ENCODE measurements around the gene DLG2.
"Not testable (repeated sequence)": the region's sequence is repeated elsewhere in the genome, so short reads cannot be mapped to it uniquely, and the experiment has no call there.

Gene DLG2

GRCh38 chr11:85606237-85606636, 20.9 kb downstream of the DLG2 start:
- H3K9ac ChIP-seq (ENCODE audit: low read length); H2AFZ ChIP-seq (ENCODE audit: low read length); DNase-seq; H3K4me2 ChIP-seq (ENCODE audit: low read depth, low read length); H3K9me3 ChIP-seq (replicated peaks; ENCODE audit: insufficient read depth, low read length); H3K36me3 ChIP-seq (replicated peaks; ENCODE audit: insufficient read depth, low read length); H3K27ac ChIP-seq (ENCODE audit: low read length); H3K9me2 ChIP-seq (replicated peaks; ENCODE audit: insufficient read depth, low read length); H4K20me1 ChIP-seq (ENCODE audit: insufficient read depth, low read length); H3F3A ChIP-seq (ENCODE audit: insufficient read depth, low read length); H3K4me1 ChIP-seq (ENCODE audit: low read length); H3K79me2 ChIP-seq (ENCODE audit: low read length); H3K27me3 ChIP-seq (replicated peaks; ENCODE audit: insufficient read depth, low read length); H3K4me3 ChIP-seq (ENCODE audit: low read length): not testable (repeated sequence)

DNA sequence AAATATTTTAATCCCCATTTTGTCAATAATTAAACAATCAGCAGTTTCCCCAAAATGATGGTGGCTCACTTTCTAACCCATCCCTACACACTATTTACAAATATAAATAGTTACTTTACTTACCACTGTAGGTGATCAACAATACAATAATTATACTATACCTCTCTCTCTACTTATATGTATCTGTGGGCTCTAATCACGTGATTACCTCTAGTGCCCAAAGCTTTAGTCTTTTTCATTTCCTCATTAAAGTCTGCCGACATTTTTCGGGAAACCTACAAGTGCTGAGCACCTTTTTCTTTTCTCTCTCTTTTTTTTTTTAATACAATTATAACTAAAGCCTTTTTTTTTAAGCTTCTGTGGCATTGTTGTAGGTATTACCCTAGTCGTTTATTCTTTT, 23.9 kb downstream of the DLG2 start:
- no peak overlapping the region for H3K9ac ChIP-seq (ENCODE audit: low read length)
- H3K4me1 ChIP-seq (ENCODE audit: low read length): peaks cover 7% of the 10 kb centered on the region; the same call in 1 of the 2 replicates
- no peak overlapping the region for H3K4me2 ChIP-seq (ENCODE audit: low read depth, low read length)
- no peaks in the 10 kb centered on the region for H3K79me2 ChIP-seq (ENCODE audit: low read length)
- no peak for DNase-seq
- no peaks in the 10 kb centered on the region for H4K20me1 ChIP-seq (ENCODE audit: insufficient read depth, low read length)
- H3K9me2 ChIP-seq (replicated peaks; ENCODE audit: insufficient read depth, low read length): no peaks in the 10 kb centered on the region
- H3K4me3 ChIP-seq (ENCODE audit: low read length): no peak overlapping the region
- no peaks in the 10 kb centered on the region for H3K9me3 ChIP-seq (replicated peaks; ENCODE audit: insufficient read depth, low read length)
- TF ChIP-seq CTCF (IDR thresholded peaks at IDR 0.05; ENCODE audit: low read length) (no peak), EZH2phosphoT487 (IDR thresholded peaks at IDR 0.05; ENCODE audit: low read length) (no peak)
- no peaks in the 10 kb centered on the region for H3F3A ChIP-seq (ENCODE audit: insufficient read depth, low read length)
- no peak overlapping the region for H2AFZ ChIP-seq (ENCODE audit: low read length)
- H3K27me3 ChIP-seq (replicated peaks; ENCODE audit: insufficient read depth, low read length): no peaks in the 10 kb centered on the region
- no peaks in the 10 kb centered on the region for H3K36me3 ChIP-seq (replicated peaks; ENCODE audit: insufficient read depth, low read length)
- no peak overlapping the region for H3K27ac ChIP-seq (ENCODE audit: low read length)

DNA sequence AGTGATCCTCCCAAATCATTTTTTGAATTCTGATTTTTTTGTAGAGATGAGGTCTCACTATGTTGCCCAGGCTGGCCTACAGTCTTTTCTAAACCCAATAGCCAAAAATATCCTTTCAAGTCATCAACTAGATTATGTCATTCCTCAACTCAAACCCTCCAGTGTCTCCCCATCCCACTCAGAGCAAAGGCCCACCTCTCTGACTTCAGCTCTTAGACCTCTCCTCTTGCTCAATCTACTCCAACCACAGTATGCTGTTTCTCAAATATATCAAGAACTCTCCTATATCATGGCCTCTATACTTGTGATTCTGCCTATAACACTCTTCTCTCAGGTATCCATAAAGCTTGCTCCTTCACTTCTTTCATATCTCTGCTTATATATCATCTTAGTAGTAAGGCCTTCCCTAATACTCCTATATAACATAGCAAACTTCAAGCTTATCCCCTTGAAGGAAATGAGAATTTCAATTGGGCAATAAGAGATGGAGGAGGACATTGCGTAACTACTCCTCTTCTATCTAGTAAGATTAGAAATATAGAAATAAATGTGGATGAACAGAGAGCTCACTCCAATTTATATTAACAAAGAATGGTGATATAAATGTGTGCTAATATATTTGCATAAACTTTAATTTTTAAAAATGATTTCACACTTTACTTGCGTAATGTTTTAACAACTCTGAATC, 24.5 kb downstream of the DLG2 start:
- Histone ChIP-seq H3K4me1 (ENCODE audit: low read length) (peaks cover 7% of the 10 kb centered on the region; the same call in 1 of the 2 replicates), H3K9me3 (replicated peaks; ENCODE audit: insufficient read depth, low read length) (no peaks in the 10 kb centered on the region), H3K36me3 (replicated peaks; ENCODE audit: insufficient read depth, low read length) (no peaks in the 10 kb centered on the region), H3K27ac (ENCODE audit: low read length) (no peak overlapping the region), H3K27me3 (replicated peaks; ENCODE audit: insufficient read depth, low read length) (no peaks in the 10 kb centered on the region), H3K4me3 (ENCODE audit: low read length) (no peak overlapping the region), H3K9ac (ENCODE audit: low read length) (no peak overlapping the region), H3K9me2 (replicated peaks; ENCODE audit: insufficient read depth, low read length) (no peaks in the 10 kb centered on the region), H3K4me2 (ENCODE audit: low read depth, low read length) (no peak overlapping the region), H2AFZ (ENCODE audit: low read length) (no peak overlapping the region), H3K79me2 (ENCODE audit: low read length) (no peaks in the 10 kb centered on the region), H3F3A (ENCODE audit: insufficient read depth, low read length) (no peaks in the 10 kb centered on the region), H4K20me1 (ENCODE audit: insufficient read depth, low read length) (no peaks in the 10 kb centered on the region)
- no peak for DNase-seq
- TF ChIP-seq CTCF (IDR thresholded peaks at IDR 0.05; ENCODE audit: low read length) (no peak), EZH2 (optimal IDR thresholded peaks at IDR 0.05; ENCODE audit: low read depth, low read length) (no peak), EZH2phosphoT487 (IDR thresholded peaks at IDR 0.05; ENCODE audit: low read length) (no peak)

DNA sequence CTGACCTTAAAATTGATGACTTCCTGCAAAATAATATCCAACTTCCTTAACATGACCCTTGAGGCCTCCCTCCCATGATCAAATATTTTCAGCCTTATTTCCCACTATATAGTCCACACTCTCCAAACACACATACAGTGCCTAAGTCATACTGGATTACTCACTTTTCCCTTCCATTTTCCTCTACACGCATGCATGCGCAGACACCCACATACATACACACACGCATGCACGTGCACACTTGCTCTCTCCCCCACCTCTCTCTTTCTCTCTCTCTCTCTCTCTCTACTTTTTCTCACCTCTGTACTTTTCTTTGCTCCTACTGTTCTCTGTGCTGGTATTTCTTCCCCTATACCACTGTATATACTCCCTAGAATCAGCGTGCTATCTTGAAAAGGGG, 28.1 kb downstream of the DLG2 start:
- no peaks in the 10 kb centered on the region for H3K4me1 ChIP-seq (ENCODE audit: low read length)
- no peak overlapping the region for H3K4me2 ChIP-seq (ENCODE audit: low read depth, low read length)
- no peaks in the 10 kb centered on the region for H3K9me3 ChIP-seq (replicated peaks; ENCODE audit: insufficient read depth, low read length)

More for the DNA sequence above, 28.1 kb downstream of the DLG2 start:
- H3K9ac ChIP-seq (ENCODE audit: low read length): no peak overlapping the region
- no peak overlapping the region for H2AFZ ChIP-seq (ENCODE audit: low read length)
- H3F3A ChIP-seq (ENCODE audit: insufficient read depth, low read length): no peaks in the 10 kb centered on the region
- H4K20me1 ChIP-seq (ENCODE audit: insufficient read depth, low read length): no peaks in the 10 kb centered on the region
- no peaks in the 10 kb centered on the region for H3K27me3 ChIP-seq (replicated peaks; ENCODE audit: insufficient read depth, low read length)
- no peaks in the 10 kb centered on the region for H3K79me2 ChIP-seq (ENCODE audit: low read length)
- no peaks in the 10 kb centered on the region for H3K9me2 ChIP-seq (replicated peaks; ENCODE audit: insufficient read depth, low read length)
- no peaks in the 10 kb centered on the region for H3K36me3 ChIP-seq (replicated peaks; ENCODE audit: insufficient read depth, low read length)
- DNase-seq: no peak
- H3K27ac ChIP-seq (ENCODE audit: low read length): no peak overlapping the region
- TF ChIP-seq EZH2 (optimal IDR thresholded peaks at IDR 0.05; ENCODE audit: low read depth, low read length) (no peak), EZH2phosphoT487 (IDR thresholded peaks at IDR 0.05; ENCODE audit: low read length) (no peak), CTCF (IDR thresholded peaks at IDR 0.05; ENCODE audit: low read length) (no peak)
- H3K4me3 ChIP-seq (ENCODE audit: low read length): no peak overlapping the region

Data from MM.1S (cell line).